Right ventricle myocardium superior (tissue), 1 donor: Measurements from ENCODE around the gene SPATS2L. TPM values are rescaled to one million over a fixed set of nuclear protein-coding genes. Genes with fewer than 3 reads are reported as not detected.
A peak's percentile ranks its signal among the peaks of the same experiment; 100 is the strongest.
"Not testable (repeated sequence)": the region's sequence is repeated elsewhere in the genome, so short reads cannot be mapped to it uniquely, and the experiment has no call there.

ENCODE experiments used
- ATAC-seq: fragments of 200-7000 bp; cut with Tn5 transposase; one replicate; pipeline ENCODE4 v1.9.1; 2020; ENCODE audit warnings: mild to moderate bottlenecking; ENCODE audit not compliant: poor library complexity
- DNase-seq: peaks from one replicate; pipeline ENCODE4 v3.0.0-alpha.2; 2020
- intact Hi-C: fragments of 100-400 bp; cut with DNase I; formaldehyde crosslinking; loops from one replicate; pipeline ENCODE4 v1.11.2; 2022
- total RNA-seq: library from RNA; stranded (reverse); fragmentation: NEBNext Ultra II Directional; extraction: Animal tissue kit (Norgen Biotek cat#: 25700); gene quantifications from one replicate; pipeline ENCODE4 v1.2.1, GENCODE V29; 2021
- donor health status: DM: no; HTN: yes; CAD: no; lungs with severe emphysema.

Gene SPATS2L
- total RNA-seq, 1 donor from 2014 or later = 71.1 TPM

- intact Hi-C loops = no loop called here
- ATAC-seq = no peak
- no peak for DNase-seq
Observed at GRCh38 chr2:200340508-200341224, 34.2 kb downstream of the SPATS2L start.

- ATAC-seq = no peak
- intact Hi-C loops = no loop called here
- DNase-seq = no peak
Observed at GRCh38 chr2:200341376-200341775, 34.9 kb downstream of the SPATS2L start.

GRCh38 chr2:200342235-200342634 is 35.7 kb downstream of the SPATS2L start:
- no peak for ATAC-seq
- intact Hi-C loops = no loop called here
- DNase-seq = no peak

GRCh38 chr2:200342654-200343053 is 36.2 kb downstream of the SPATS2L start:
- DNase-seq (no peak), ATAC-seq (no peak)
- intact Hi-C loops = no loop called here

GRCh38 chr2:200344202-200344601 is 37.7 kb downstream of the SPATS2L start:
- DNase-seq, intact Hi-C loops, ATAC-seq: not testable (repeated sequence)

- DNase-seq (no peak), ATAC-seq (no peak)
- intact Hi-C loops = no loop called here
Observed at GRCh38 chr2:200345975-200346374, 39.5 kb downstream of the SPATS2L start.

GRCh38 chr2:200347301-200347700 is 40.8 kb downstream of the SPATS2L start:
- no peak for ATAC-seq
- intact Hi-C loops = no loop called here
- DNase-seq = no peak

GRCh38 chr2:200348897-200349563 is 42.5 kb downstream of the SPATS2L start:
- intact Hi-C loops = no loop called here
- DNase-seq = no peak
- ATAC-seq = no peak

- ATAC-seq (no peak), DNase-seq (no peak)
Observed at GRCh38 chr2:200349868-200350267, 43.4 kb downstream of the SPATS2L start.

GRCh38 chr2:200350850-200351285 is 44.4 kb downstream of the SPATS2L start:
- intact Hi-C loops = no loop called here
- no peak for ATAC-seq

More at GRCh38 chr2:200349868-200350267, 43.4 kb downstream of the SPATS2L start:
- intact Hi-C loops = no loop called here

GRCh38 chr2:200351815-200352214 is 45.3 kb downstream of the SPATS2L start:
- ATAC-seq (no peak), DNase-seq (no peak)
- intact Hi-C loops = no loop called here

More at GRCh38 chr2:200350850-200351285, 44.4 kb downstream of the SPATS2L start:
- DNase-seq = no peak

- no peak for DNase-seq
- no peak for ATAC-seq
- intact Hi-C loops = no loop called here
Observed at GRCh38 chr2:200352636-200353035, 46.1 kb downstream of the SPATS2L start.

- ATAC-seq (no peak), DNase-seq (no peak)
- intact Hi-C loops = no loop called here
Observed at GRCh38 chr2:200353120-200353519, 46.6 kb downstream of the SPATS2L start.

GRCh38 chr2:200353874-200354273 is 47.4 kb downstream of the SPATS2L start:
- DNase-seq = no peak
- intact Hi-C loops = no loop called here
- ATAC-seq = no peak

- intact Hi-C loops = no loop called here
- no peak for ATAC-seq
- no peak for DNase-seq
Observed at GRCh38 chr2:200354833-200355751, 48.6 kb downstream of the SPATS2L start.

- DNase-seq (no peak), ATAC-seq (no peak)
- intact Hi-C loops = no loop called here
Observed at GRCh38 chr2:200356321-200356720, 49.8 kb downstream of the SPATS2L start.

GRCh38 chr2:200356857-200357384 is 50.4 kb downstream of the SPATS2L start:
- ATAC-seq = peak; percentile 24
- intact Hi-C loops = no loop called here
- no peak for DNase-seq

GRCh38 chr2:200357845-200358244 is 51.4 kb downstream of the SPATS2L start:
- DNase-seq (no peak), ATAC-seq (peak; percentile 73)
- intact Hi-C loops = no loop called here

- intact Hi-C loops = no loop called here
- DNase-seq (no peak), ATAC-seq (peak; percentile 77)
Observed at GRCh38 chr2:200359552-200359951, 53.1 kb downstream of the SPATS2L start.
